SJCRH30 (cell line): Measurements from ENCODE around the gene APIP. TPM values are rescaled to one million over a fixed set of nuclear protein-coding genes. Genes with fewer than 3 reads are reported as not detected.

ENCODE experiments used
- DNase-seq, 2 experiments: peaks; one replicate each; pipeline ENCODE4 v3.0.0-alpha.2; 2015 to 2020
- H3K27ac ChIP-seq: fragments of 250-450 bp; sonication (Bioruptor Pico); 2 replicates; pipeline ENCODE4 v1.5.1; 2020; ENCODE audit warnings: mild to moderate bottlenecking, moderate library complexity
- H3K27me3 ChIP-seq: fragments of 250-450 bp; sonication (Bioruptor Pico); 2 replicates; pipeline ENCODE4 v1.5.1; 2020; ENCODE audit warnings: mild to moderate bottlenecking, moderate library complexity
- H3K36me3 ChIP-seq: fragments of 250-450 bp; sonication (Bioruptor Pico); 2 replicates; pipeline ENCODE4 v1.5.1; 2020; ENCODE audit warnings: mild to moderate bottlenecking, moderate library complexity
- H3K4me1 ChIP-seq: fragments of 250-450 bp; sonication (Bioruptor Pico); 2 replicates; pipeline ENCODE4 v1.5.1; 2020; ENCODE audit warnings: mild to moderate bottlenecking, moderate library complexity
- H3K4me3 ChIP-seq: fragments of 250-450 bp; sonication (Bioruptor Pico); 2 replicates; pipeline ENCODE4 v1.5.1; 2020; ENCODE audit warnings: mild to moderate bottlenecking, moderate library complexity
- H3K9me3 ChIP-seq: fragments of 250-450 bp; sonication (Bioruptor Pico); replicated peaks from 2 replicates; pipeline ENCODE4 v1.5.1; 2020; ENCODE audit warnings: mild to moderate bottlenecking, moderate library complexity
- total RNA-seq: library from RNA; depleted of rRNA; stranded (reverse); fragments of >200 nt; shearing (Covaris generic); gene quantifications from 2 replicates; pipeline ENCODE4 v1.2.3, GENCODE V29; 2014; rRNA removed

The APIP gene
- 42.3 and 43.2 TPM in 2 replicates for total RNA-seq

- H3K27ac ChIP-seq = peak within 1 kb of the TSS; percentile 94
- peak; percentile 99 for DNase-seq
- H3K9me3 ChIP-seq = no peaks in the 10 kb centered on the region
- peak within 1 kb of the TSS; percentile 95 for H3K4me3 ChIP-seq
- H3K36me3 ChIP-seq = 0 out of 2 replicates have a peak, but pooled peaks cover 4% of the 10 kb centered on the region
- no peaks in the 10 kb centered on the region for H3K4me1 ChIP-seq
- no peaks in the 10 kb centered on the region for H3K27me3 ChIP-seq
Measured at GRCh38 chr11:34916015-34916842, at the start of gene APIP, which contains the start of gene PDHX. TSS of gene APIP (minus strand) at chr11:34916379. CDS start at chr11:34916284, 95 bp downstream. TSS of gene PDHX (plus strand) at chr11:34916618. CDS start at chr11:34916656, 38 bp downstream.

- Histone ChIP-seq H3K4me1 (no peaks in the 10 kb centered on the region), H3K27me3 (no peaks in the 10 kb centered on the region), H3K27ac (no peak overlapping the region), H3K9me3 (no peaks in the 10 kb centered on the region), H3K36me3 (peaks cover 22% of the 10 kb centered on the region), H3K4me3 (no peak overlapping the region)
- no peak for DNase-seq
Measured at GRCh38 chr11:34964610-34965331, 48.6 kb upstream of the APIP start.

DNA sequence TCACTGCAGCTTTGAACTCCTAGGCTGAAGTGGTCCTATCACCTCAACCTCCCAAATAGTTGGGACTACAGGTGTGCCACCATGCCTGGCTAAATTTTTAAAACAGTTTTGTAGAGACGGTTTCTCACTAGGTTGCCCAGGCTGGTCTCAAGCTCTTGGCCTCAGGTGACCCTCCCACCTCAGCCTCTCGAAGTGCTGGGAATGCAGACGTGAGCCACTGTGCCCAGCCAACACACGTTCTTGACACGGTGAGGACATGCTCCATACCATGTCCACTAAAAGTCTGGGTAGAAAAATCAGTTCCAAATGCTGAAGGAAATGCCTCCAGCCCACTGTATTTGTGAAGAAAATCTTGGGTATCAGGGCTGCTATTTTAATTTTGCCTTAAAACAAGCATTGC is 47.2 kb upstream of the APIP start:
- no peak for DNase-seq
- Histone ChIP-seq H3K9me3 (no peaks in the 10 kb centered on the region), H3K4me3 (no peak overlapping the region), H3K27ac (no peak overlapping the region), H3K36me3 (peaks cover 13% of the 10 kb centered on the region), H3K27me3 (no peaks in the 10 kb centered on the region), H3K4me1 (no peaks in the 10 kb centered on the region)

DNA sequence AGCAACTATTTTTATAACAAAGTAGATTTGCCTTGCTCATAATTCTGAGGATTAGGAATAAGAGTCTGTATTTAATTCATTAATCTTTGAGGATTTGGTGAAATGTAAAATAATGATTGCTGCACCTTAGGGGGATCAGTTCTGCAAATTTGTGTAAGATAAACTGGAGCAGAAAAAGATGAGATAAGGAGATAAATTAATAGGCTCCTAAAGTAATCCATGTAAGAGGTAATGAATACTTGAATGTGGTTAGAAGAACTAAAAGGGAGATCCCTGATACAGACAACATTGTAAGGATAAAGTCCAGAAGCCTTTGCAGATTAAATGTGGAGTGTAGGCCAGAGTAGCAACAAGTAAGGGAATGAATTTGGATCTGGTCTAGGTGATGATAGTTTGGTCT is 45.9 kb upstream of the APIP start:
- no peaks in the 10 kb centered on the region for H3K9me3 ChIP-seq
- no peak for DNase-seq
- no peak overlapping the region for H3K4me3 ChIP-seq
- H3K4me1 ChIP-seq = no peaks in the 10 kb centered on the region
- H3K36me3 ChIP-seq = peaks cover 8% of the 10 kb centered on the region; the same call in 1 of the 2 replicates
- H3K27ac ChIP-seq = no peak overlapping the region
- no peaks in the 10 kb centered on the region for H3K27me3 ChIP-seq

DNA sequence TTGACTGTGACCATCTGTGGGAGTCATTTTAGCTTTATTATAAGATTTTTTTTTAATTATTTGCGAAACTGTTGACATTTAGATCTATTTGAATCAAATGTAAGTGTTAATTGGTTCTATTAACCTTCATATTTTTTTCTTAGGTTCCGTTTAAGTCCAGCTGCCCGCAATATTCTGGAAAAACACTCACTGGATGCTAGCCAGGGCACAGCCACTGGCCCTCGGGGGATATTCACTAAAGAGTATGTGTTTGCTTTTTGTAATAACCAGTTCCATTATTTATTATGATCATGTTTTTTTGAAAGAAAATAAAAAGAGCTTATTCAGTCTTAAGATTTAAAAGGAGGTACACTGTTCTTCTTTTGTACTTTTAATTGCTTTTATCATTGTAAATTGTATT is 44.1 kb upstream of the APIP start:
- Histone ChIP-seq H3K27ac (no peak overlapping the region), H3K27me3 (no peaks in the 10 kb centered on the region), H3K4me1 (no peaks in the 10 kb centered on the region), H3K9me3 (no peaks in the 10 kb centered on the region), H3K36me3 (peaks cover 8% of the 10 kb centered on the region; the same call in 1 of the 2 replicates), H3K4me3 (no peak overlapping the region)
- no peak for DNase-seq

DNA sequence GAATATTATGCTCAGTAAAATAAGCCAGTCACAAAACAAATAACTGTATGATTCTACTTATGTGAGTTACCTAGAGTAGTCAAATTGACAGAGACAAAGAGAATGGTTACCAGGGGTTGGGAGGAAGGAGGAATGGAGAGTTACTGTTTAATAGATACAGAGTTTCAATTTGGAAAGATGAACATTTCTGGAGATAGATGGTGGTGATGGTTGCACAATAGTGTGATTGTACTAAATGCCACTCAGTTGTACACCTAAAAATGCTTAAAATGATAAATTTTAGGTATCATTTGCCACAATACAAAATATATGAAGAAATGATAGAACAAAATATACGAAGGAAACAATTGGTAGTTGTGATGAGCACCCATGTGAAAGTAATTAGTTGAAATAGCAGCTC is 43.6 kb upstream of the APIP start:
- Histone ChIP-seq H3K9me3 (no peaks in the 10 kb centered on the region), H3K4me1 (no peaks in the 10 kb centered on the region), H3K27ac (no peak overlapping the region), H3K27me3 (no peaks in the 10 kb centered on the region), H3K4me3 (no peak overlapping the region), H3K36me3 (peaks cover 8% of the 10 kb centered on the region; the same call in 1 of the 2 replicates)
- no peak for DNase-seq

DNA sequence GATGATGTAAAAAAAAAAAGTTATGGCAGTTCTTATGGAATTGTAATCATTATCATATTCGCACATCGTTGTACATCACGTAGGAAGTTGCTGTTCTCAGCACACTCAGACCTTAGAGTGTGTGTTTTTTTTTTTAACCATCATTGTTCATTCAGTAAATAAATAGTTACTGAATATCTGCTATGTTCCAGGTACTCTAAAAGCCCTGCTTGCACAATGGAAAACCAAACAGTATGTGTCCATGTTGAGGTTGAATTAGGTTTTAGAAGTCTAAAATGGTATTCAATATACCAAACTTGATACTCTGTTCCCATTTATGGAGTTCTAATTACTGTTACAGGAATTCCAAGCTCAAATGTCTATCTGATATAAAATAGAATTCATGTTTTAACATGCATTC is 41.4 kb upstream of the APIP start:
- Histone ChIP-seq H3K27me3 (no peaks in the 10 kb centered on the region), H3K27ac (no peak overlapping the region), H3K9me3 (no peaks in the 10 kb centered on the region), H3K36me3 (peaks cover 8% of the 10 kb centered on the region; the same call in 1 of the 2 replicates), H3K4me3 (no peak overlapping the region), H3K4me1 (no peaks in the 10 kb centered on the region)
- DNase-seq = no peak

DNA sequence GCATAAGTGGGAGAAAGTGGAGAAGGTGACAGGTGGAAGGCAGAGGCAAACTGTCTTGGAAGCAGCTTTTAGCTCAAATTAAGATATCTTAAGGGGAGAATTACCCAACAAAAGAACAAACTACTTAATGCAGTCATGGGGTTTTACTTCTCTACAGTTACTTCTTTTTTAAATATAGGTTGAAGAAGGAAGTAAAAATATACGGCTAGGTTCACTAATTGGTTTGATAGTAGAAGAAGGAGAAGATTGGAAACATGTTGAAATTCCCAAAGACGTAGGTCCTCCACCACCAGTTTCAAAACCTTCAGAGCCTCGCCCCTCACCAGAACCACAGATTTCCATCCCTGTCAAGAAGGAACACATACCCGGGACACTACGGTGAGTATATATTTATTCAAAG is 41.0 kb upstream of the APIP start:
- DNase-seq = no peak
- H3K9me3 ChIP-seq = no peaks in the 10 kb centered on the region
- no peaks in the 10 kb centered on the region for H3K27me3 ChIP-seq
- no peak overlapping the region for H3K4me3 ChIP-seq
- H3K27ac ChIP-seq = no peak overlapping the region
- H3K4me1 ChIP-seq = no peaks in the 10 kb centered on the region
- peaks cover 8% of the 10 kb centered on the region; the same call in 1 of the 2 replicates for H3K36me3 ChIP-seq

GRCh38 chr11:34953955-34954354 is 37.8 kb upstream of the APIP start:
- Histone ChIP-seq H3K27me3 (no peaks in the 10 kb centered on the region), H3K27ac (no peak overlapping the region), H3K4me3 (no peak overlapping the region), H3K36me3 (peaks cover 2% of the 10 kb centered on the region; the same call in 1 of the 2 replicates), H3K9me3 (no peaks in the 10 kb centered on the region), H3K4me1 (no peaks in the 10 kb centered on the region)
- DNase-seq = no peak

DNA sequence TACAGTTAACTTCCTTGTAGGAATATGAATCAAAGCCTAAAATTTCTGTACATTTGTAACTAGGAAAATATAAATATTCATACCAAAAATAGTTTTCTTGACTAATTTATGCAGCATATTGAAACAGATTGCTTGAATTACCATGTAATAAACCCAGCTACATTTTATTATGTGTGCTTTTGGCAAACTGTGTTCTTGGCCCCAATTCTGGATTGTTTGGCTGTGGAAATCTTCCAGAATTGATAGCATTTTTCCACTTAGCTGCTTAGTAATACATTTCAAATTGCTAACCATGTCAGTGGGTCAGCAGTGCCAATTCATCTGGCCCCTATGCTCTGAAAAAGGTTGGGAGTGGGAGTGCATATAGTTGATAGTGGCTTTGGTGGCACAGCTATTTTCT is 32.5 kb upstream of the APIP start:
- no peak for DNase-seq
- no peak overlapping the region for H3K27ac ChIP-seq
- no peaks in the 10 kb centered on the region for H3K4me1 ChIP-seq
- H3K4me3 ChIP-seq = no peak overlapping the region
- no peaks in the 10 kb centered on the region for H3K9me3 ChIP-seq
- H3K36me3 ChIP-seq = peaks cover 4% of the 10 kb centered on the region; the same call in 1 of the 2 replicates
- no peaks in the 10 kb centered on the region for H3K27me3 ChIP-seq

DNA sequence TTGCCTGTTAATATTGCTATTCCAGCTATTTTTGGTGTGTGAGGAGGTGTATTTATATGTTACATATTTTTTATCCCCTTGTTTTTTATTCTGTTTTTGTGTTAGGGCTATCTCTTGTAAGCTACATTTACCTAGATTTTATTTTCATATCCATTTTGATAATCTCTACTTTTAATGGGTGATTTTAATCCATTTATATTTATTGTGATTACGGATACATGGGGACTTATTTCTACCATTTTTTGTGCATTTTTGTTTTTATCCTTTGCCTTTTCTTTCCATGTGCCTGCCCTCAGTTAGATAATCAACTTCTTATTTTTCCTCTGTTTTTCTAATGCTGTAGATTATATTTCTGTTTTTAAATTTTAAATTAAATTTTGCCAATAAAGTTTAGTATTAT is 28.5 kb upstream of the APIP start:
- no peak for DNase-seq
- Histone ChIP-seq H3K27me3 (no peaks in the 10 kb centered on the region), H3K27ac (no peak overlapping the region), H3K9me3 (no peaks in the 10 kb centered on the region), H3K36me3 (peaks cover 9% of the 10 kb centered on the region), H3K4me1 (no peaks in the 10 kb centered on the region), H3K4me3 (no peak overlapping the region)

DNA sequence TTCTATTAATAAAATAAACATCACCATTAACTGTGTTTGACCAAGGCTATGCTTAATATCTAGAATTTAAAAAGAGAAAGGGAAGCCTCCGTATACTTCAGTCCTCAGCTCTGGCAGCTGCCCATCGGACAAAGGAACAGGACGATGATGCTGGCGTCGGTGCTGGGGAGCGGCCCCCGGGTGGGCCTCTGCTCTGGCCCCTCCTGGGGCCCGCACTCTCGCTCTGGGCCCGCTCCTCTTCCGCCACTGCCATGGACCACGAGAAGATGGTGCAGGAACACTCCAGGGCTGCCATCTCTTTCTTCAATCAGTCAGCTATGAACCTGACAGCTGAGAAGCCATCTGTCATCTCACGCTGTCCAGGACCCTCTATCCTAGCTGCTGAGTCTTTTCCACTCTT is 25.5 kb upstream of the APIP start:
- Histone ChIP-seq H3K4me1 (no peaks in the 10 kb centered on the region), H3K4me3 (no peak overlapping the region), H3K9me3 (no peaks in the 10 kb centered on the region), H3K27me3 (no peaks in the 10 kb centered on the region), H3K27ac (no peak overlapping the region), H3K36me3 (peaks cover 9% of the 10 kb centered on the region; the same call in 1 of the 2 replicates)
- DNase-seq = no peak

- Histone ChIP-seq H3K4me1 (no peaks in the 10 kb centered on the region), H3K27me3 (no peaks in the 10 kb centered on the region), H3K27ac (no peak overlapping the region), H3K9me3 (no peaks in the 10 kb centered on the region), H3K36me3 (peaks cover 7% of the 10 kb centered on the region; the same call in 1 of the 2 replicates), H3K4me3 (no peak overlapping the region)
- no peak for DNase-seq
Measured at GRCh38 chr11:34940026-34940677, 24.0 kb upstream of the APIP start.

DNA sequence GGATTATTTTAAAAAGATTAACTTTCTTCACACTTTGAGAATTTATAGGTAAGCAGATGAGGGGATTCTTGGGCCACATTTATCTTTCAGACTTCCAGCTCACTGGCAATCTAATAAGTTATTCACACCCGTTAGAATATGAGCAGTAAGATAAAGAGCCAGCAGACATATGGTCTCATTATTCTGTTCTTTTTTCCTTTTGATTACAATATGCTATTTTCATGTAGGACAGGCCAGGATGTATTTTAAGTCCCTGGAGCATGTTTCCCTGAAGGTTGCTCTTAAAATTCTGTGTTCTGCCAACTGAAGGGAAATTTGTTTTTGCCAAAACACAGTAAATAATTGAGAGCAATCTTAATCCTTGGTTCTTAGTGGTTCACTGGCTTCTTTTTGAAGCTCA is 22.4 kb upstream of the APIP start:
- Histone ChIP-seq H3K9me3 (no peaks in the 10 kb centered on the region), H3K36me3 (peaks cover 14% of the 10 kb centered on the region), H3K4me1 (no peaks in the 10 kb centered on the region), H3K4me3 (no peak overlapping the region), H3K27ac (no peak overlapping the region), H3K27me3 (no peaks in the 10 kb centered on the region)
- DNase-seq = no peak
